Neutrophil (primary cell): Measurements from ENCODE around the gene IL6.

ENCODE experiments used
- H3K27ac ChIP-seq: fragments of 200-600 bp; sonication (generic); 2 replicates; pipeline ENCODE4 v1.5.1; 2016; ENCODE audit warnings: mild to moderate bottlenecking, moderate library complexity
- H3K27me3 ChIP-seq: fragments of 200-600 bp; sonication (generic); 2 replicates; pipeline ENCODE4 v1.6.0; 2016; ENCODE audit warnings: mild to moderate bottlenecking
- H3K36me3 ChIP-seq: fragments of 200-600 bp; sonication (generic); 2 replicates; pipeline ENCODE4 v1.5.1; 2017
- H3K4me1 ChIP-seq, 2 experiments: fragments of 200-600 bp in 1 of 2; sonication (generic) in 1 of 2; 1 replicate in 1 of 2; 2 replicates in 1 of 2; pipeline versions ENCODE4 v1.5.1 to v1.6.1; 2013 to 2016; ENCODE audit warnings: low read depth in 1 of 2, low read length in 1 of 2, mild to moderate bottlenecking in 1 of 2, moderate library complexity in 1 of 2; ENCODE audit not compliant: control insufficient read depth in 1 of 2, insufficient read depth in 1 of 2
- H3K4me3 ChIP-seq, 2 experiments: fragments of 200-600 bp in 1 of 2; sonication (generic) in 1 of 2; 1 replicate in 1 of 2; 2 replicates in 1 of 2; pipeline ENCODE4 v1.5.1; 2013 to 2016; ENCODE audit warnings: low read depth in 1 of 2, low read length in 1 of 2, mild to moderate bottlenecking in 1 of 2, moderate library complexity in 1 of 2
- H3K9me3 ChIP-seq: fragments of 200-600 bp; sonication (generic); 2 replicates; pipeline ENCODE4 v1.5.1; 2016
- CTCF ChIP-seq: fragments of 200-600 bp; sonication (generic); IDR thresholded peaks from 2 replicates; pipeline ENCODE4 v1.5.1; 2016; ENCODE audit warnings: antibody characterized with exemption

Gene IL6

GRCh38 chr7:22709857-22710256, 17.1 kb upstream of the IL6 start:
- Histone ChIP-seq H3K4me1 (no peaks in the 10 kb centered on the region), H3K4me3 (no peak overlapping the region), H3K36me3 (no peaks in the 10 kb centered on the region), H3K27me3 (no peaks in the 10 kb centered on the region), H3K27ac (no peak overlapping the region), H3K9me3 (no peaks in the 10 kb centered on the region)
- TF ChIP-seq CTCF = no peak

GRCh38 chr7:22712999-22713398, 14.0 kb upstream of the IL6 start:
- Histone ChIP-seq H3K4me1 (no peaks in the 10 kb centered on the region), H3K9me3 (no peaks in the 10 kb centered on the region), H3K36me3 (no peaks in the 10 kb centered on the region), H3K27me3 (peaks cover 8% of the 10 kb centered on the region), H3K27ac (no peak overlapping the region), H3K4me3 (no peak overlapping the region)
- TF ChIP-seq CTCF = no peak

DNA sequence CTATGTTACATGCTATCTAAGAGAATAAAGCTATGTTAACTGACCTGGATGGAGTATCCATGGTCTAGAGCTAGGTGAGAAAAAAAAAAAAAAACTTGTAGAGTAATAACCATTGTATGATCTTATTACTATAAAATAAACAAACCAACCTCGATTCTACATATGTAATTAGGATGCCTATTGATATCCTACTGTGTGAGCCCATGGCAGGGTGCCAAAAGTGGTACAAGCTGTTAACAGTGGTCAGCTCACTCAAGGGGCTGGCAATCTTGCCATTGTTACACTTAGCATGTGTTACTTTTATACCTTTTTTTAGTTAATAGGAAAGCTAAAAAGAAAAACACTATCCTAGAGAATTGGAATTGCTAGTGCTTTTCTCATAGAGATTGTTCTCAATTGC, 13.5 kb upstream of the IL6 start:
- H3K9me3 ChIP-seq = no peaks in the 10 kb centered on the region
- H3K4me3 ChIP-seq = no peak overlapping the region
- no peaks in the 10 kb centered on the region for H3K4me1 ChIP-seq
- H3K36me3 ChIP-seq = no peaks in the 10 kb centered on the region
- TF ChIP-seq CTCF = no peak
- peaks cover 8% of the 10 kb centered on the region for H3K27me3 ChIP-seq
- no peak overlapping the region for H3K27ac ChIP-seq

DNA sequence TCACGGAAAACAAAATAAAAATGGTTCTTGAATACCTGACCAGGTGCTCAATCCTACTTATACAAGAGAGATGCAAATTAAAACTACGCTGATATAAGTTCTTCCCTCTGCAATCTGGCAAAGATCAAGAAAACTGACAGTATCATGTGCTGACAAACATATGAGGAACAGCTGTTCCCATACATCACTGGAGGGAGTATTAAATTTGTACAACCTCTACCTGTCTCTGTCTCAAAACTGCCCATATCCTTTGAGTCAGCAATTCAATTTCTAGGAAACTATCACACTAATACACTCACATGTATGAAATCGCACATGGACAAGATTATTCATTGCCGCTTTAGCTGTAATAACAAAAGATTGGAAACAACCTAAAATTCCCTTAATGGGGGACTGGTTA, 11.0 kb upstream of the IL6 start:
- H3K9me3 ChIP-seq = no peaks in the 10 kb centered on the region
- TF ChIP-seq CTCF = no peak
- H3K27me3 ChIP-seq = peaks cover 8% of the 10 kb centered on the region
- H3K36me3 ChIP-seq = no peaks in the 10 kb centered on the region
- H3K4me1 ChIP-seq = no peaks in the 10 kb centered on the region
- no peak overlapping the region for H3K27ac ChIP-seq
- H3K4me3 ChIP-seq = no peak overlapping the region

DNA sequence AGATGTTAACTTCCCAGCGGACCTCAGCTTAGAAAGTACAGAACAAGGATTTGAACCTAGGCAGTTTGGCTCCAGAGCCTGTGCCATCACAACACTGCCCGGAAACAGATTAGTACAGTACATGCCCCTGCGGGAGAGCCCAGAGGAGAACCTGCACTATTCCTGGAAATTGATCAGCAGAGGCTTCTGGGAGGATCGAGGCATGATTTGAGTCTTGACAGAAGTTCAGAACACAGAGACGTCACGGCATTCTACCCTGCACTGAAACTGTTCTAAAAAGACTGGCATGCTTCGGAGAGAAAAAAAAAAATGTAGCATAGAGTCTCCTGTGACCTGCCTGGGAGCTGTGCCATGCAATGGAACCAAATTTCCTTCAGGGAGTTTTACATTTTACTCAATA, 9.2 kb upstream of the IL6 start:
- H3K4me1 ChIP-seq = peaks cover 1 to 2% of the 10 kb centered on the region in 2 experiments
- H3K27ac ChIP-seq = no peak overlapping the region
- H3K27me3 ChIP-seq = peaks cover 13% of the 10 kb centered on the region
- no peak overlapping the region for H3K4me3 ChIP-seq
- H3K36me3 ChIP-seq = no peaks in the 10 kb centered on the region
- H3K9me3 ChIP-seq = no peaks in the 10 kb centered on the region
- no peak for TF ChIP-seq CTCF

GRCh38 chr7:22718200-22718711, 8.7 kb upstream of the IL6 start:
- H3K4me3 ChIP-seq = no peak overlapping the region
- no peaks in the 10 kb centered on the region for H3K9me3 ChIP-seq
- peaks cover 13% of the 10 kb centered on the region for H3K27me3 ChIP-seq
- peaks cover 2 to 6% of the 10 kb centered on the region in 2 experiments for H3K4me1 ChIP-seq
- no peaks in the 10 kb centered on the region for H3K36me3 ChIP-seq
- no peak overlapping the region for H3K27ac ChIP-seq
- no peak for TF ChIP-seq CTCF
